ENCODE measurements around the gene SMIM43.
"Not testable (repeated sequence)": the region's sequence is repeated elsewhere in the genome, so short reads cannot be mapped to it uniquely, and the experiment has no call there.

Gene SMIM43

GRCh38 chr4:121734571-121734970, 30.4 kb downstream of the SMIM43 start:
- no peak for DNase-seq (ENCODE audit: low read depth)

GRCh38 chr4:121733942-121734341, 31.0 kb downstream of the SMIM43 start:
- DNase-seq (ENCODE audit: low read depth), result no peak

- DNase-seq (ENCODE audit: low read depth), result not testable (repeated sequence)
Observed at GRCh38 chr4:121729753-121730152, 35.2 kb downstream of the SMIM43 start.

- no peak for DNase-seq (ENCODE audit: low read depth)
Observed at GRCh38 chr4:121728798-121729226, 36.2 kb downstream of the SMIM43 start.

GRCh38 chr4:121728066-121728465, 36.9 kb downstream of the SMIM43 start:
- no peak for DNase-seq (ENCODE audit: low read depth)

- no peak for DNase-seq (ENCODE audit: low read depth)
Observed at GRCh38 chr4:121726642-121727268, 38.2 kb downstream of the SMIM43 start.

GRCh38 chr4:121724671-121725070, 40.3 kb downstream of the SMIM43 start:
- no peak for DNase-seq (ENCODE audit: low read depth)

GRCh38 chr4:121721700-121722099, 43.3 kb downstream of the SMIM43 start:
- no peak for DNase-seq (ENCODE audit: low read depth)

- no peak for DNase-seq (ENCODE audit: low read depth)
Observed at GRCh38 chr4:121720109-121720508, 44.9 kb downstream of the SMIM43 start.

GRCh38 chr4:121717680-121718237, 47.2 kb downstream of the SMIM43 start:
- no peak for DNase-seq (ENCODE audit: low read depth)

- DNase-seq (ENCODE audit: low read depth), result no peak
Observed at GRCh38 chr4:121714548-121714947, 50.4 kb downstream of the SMIM43 start.

GRCh38 chr4:121712783-121713182, 52.2 kb downstream of the SMIM43 start:
- no peak for DNase-seq (ENCODE audit: low read depth)

GRCh38 chr4:121712001-121712651, 52.8 kb downstream of the SMIM43 start:
- no peak for DNase-seq (ENCODE audit: low read depth)

- DNase-seq (ENCODE audit: low read depth), result no peak
Observed at GRCh38 chr4:121711263-121712000, 53.5 kb downstream of the SMIM43 start.

GRCh38 chr4:121709766-121710405, 55.1 kb downstream of the SMIM43 start:
- DNase-seq (ENCODE audit: low read depth), result no peak
